HG02943 (cell line): ENCODE measurements around the gene VWA5B2.

ENCODE experiments used
- ATAC-seq: cut with Tn5 transposase; IDR thresholded peaks from one replicate; pipeline ENCODE4 v1.9.1; 2021; ENCODE audit warnings: mild to moderate bottlenecking, low read depth, moderate library complexity; ENCODE audit not compliant: unreplicated experiment

VWA5B2 gene

DNA sequence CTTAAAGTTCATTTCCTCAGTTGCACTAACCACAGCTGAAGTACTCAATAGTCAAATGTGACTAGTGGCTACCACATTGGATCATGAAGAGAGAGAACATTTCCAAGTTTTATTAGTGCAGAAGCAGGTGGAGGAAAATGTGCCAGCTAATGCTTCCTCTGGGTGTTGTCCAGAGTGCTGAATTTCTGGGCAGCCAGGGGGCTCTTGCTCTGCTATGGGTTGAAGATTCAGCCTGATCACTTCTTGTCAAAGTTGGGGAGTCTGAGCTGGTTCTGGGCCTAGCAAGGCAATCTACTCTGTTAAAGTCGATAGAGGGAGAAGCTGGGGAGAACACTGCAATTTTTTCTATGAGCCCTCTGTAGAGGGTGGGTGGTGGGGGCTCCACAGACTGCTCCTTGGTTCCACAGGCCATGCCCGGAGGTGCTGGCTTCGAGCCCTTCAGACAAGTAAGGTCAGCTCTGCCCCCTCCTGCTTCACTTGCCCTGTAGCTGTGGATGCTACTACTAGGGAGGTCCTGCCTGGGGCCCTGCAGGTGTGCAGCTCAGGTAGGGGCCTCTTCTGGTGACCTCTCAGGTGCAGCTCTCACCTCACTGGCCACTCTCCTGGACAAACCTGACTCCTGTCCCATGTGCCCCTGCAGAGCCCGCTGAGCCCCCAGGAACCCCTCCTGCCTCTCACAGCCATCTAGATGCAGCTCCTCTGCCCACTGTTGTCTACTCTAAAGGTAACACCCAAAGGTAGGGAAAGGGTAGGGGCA, 11.2 kb downstream of the VWA5B2 start:
- no peak for ATAC-seq

DNA sequence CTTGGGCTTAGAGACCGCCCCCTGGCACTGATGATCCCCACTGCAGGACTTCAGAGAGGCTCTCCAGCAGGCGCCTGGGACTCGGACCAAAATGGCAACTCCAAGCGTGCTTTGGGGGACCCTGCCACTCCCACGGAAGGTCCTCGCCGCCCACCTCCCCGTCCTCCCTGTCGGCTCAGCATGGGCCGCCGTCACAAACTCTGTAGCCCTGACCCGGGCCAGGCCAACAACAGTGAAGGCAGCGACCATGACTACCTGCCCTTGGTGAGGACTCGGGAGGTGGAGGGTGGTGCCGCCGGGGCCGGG, 11.7 kb downstream of the VWA5B2 start:
- no peak for ATAC-seq

DNA sequence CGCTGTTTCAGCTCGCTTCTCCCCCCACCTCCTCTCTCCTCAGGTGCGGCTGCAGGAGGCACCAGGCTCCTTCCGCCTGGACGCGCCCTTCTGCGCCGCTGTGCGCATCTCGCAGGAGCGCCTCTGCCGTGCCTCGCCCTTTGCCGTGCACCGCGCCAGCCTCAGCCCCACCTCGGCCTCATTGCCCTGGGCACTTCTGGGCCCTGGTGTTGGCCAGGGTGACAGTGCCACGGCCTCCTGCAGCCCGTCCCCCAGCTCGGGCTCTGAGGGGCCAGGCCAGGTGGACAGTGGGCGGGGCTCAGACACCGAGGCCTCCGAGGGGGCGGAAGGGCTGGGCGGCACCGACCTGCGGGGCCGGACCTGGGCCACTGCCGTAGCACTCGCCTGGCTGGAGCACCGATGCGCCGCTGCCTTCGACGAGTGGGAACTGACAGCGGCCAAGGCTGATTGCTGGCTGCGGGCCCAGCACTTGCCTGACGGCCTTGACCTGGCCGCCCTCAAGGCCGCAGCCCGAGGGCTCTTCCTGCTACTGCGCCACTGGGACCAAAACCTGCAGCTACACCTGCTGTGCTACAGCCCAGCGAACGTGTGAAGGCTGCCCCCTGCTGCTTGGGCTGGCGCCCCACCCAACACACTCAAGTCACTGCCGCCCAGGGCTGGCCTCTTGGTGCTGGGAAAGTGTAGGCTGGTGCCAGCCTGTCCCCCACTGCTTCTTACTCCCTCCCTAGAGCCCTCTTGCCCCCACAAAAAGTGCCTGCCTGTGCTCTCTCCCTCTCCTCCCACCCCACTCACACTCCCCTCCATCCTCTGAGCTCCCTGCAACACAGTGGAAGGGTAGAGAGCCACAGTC, 12.3 kb downstream of the VWA5B2 start:
- no peak for ATAC-seq

DNA sequence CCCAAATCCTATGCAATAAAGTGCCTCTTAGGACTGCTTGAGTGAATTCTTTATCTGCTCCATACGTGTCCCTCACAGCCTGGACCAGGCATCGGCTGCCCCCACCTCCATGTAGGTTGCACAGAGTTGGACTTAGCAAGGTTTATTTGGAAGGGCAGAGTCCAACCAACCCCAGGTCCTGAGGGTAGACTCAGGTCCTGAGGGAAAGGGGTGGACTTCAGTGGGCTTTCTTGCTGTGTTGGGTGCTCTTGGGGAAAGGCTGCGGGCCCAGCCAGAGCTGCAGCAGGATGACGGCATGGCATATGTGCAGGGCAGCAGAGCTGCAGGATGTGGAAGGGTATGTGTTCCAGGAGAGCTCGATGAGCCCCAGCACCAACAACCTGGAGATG, 12.9 kb downstream of the VWA5B2 start:
- ATAC-seq, result no peak

DNA sequence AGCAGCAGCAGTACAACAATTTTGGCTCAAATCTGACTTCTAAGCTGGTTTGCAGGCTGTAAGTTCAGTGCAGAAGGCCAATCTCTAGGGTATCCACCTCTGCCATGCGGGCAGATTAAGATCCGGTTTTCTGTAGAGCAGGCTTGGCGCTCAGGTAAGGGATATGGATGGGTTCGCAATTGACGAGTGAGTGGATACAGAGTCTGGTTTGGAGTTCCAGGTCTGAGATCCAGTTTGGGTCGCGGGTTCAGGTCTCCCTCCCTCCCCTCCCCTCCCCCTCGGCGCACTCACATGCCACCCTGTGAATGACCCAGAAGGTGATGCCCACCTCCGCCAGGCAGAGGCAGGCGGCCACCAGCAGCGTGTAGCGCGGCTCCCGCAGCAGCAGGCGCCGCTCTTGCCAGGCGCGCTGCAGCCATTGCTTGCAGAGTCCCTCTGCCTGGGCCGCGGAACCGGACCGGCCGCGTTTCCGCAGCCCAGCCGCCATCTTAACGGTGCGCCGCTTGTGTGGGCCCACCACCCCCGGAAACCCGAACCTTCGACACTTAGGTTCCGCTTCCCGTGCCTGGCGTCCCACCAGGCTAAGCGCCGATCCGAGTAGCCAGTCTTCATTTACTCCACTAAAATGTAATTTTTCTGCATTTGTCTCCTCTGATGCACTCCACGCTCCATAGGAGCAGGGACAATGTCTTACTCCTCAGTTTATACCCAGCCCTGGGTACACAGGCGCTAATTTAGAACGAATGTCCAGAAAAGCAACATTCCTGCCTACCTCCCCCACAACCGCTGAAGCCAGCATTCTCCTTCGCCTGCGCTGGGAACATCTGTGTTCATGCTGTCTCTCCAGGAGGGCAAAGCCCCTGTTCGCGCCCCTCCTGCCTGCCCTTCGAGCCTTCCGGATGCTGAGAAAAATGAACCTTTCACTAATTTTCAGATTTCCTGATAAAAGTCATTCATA, 19.3 kb downstream of the VWA5B2 start, which contains the start of gene ALG3:
TSS of gene ALG3 (minus strand) at position 509 of the 958 bp plus-strand sequence. CDS start at position 487, 22 bp downstream.
- ATAC-seq, result peak; percentile 42

DNA sequence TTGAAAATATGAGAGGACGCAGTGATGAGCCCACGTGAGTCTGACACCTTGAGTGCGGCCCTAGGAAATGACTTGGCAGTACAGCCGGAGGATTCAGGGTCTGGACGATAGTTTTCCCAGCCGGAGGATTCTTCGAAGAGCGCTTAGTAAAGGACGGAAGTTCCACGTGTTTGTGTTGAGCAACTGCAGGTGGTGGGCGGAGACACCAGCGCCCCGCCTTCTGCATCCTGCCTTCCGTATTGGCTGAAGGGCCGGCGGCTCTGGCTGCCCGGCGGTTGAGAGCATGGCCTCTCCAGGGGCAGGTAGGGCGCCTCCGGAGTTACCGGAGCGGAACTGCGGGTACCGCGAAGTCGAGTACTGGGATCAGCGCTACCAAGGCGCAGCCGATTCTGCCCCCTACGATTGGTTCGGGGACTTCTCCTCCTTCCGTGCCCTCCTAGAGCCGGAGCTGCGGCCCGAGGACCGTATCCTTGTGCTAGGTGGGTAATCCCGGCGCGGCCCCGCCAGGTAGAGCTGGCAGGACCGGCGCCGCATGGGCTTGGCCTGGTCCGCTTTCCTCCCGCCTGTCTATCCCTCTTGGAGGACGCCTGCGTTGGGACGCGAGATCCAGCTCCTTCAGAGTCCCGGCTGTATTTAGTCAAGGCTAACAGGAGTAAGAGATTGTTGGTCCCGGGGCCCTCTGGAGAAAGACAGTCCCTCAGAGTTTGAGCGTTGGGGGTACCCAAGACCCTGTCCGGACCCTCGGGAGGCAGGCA, 20.2 kb downstream of the VWA5B2 start, which contains the start of gene EEF1AKMT4:
TSS of gene EEF1AKMT4 (plus strand) at position 261 of the 755 bp plus-strand sequence. CDS start at position 284, 23 bp downstream.
- ATAC-seq, result peak; percentile 88

DNA sequence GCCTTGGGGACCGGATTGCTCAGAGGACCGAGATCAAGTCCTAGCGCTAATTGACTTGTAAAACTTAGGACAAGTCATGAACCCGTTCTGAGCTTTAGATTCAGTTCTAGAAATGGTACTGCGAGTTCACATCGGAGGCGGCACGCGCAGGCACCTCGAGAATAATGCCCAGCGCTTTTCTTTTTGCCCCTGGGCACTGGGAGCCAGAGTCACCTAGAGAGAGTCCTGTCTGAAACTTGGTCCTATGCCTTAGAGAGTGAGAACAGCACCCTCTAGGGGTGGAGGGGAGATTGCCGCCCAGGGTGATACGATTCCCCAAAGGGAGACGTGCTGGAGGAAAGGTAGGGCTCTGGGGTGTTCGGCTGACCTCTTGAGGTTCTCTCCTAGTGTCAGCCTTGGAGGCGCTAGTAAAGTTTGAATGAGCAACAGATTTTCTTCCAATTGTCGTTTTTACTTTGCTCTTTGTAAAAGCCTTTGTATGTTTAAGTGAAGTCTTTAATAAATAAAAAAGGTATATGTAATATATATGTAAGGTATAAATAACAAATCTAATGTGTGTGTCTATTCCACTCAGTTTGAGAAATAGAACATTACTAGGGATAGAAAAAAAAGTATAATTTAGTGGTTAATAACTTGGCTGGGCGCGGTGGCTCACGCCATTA, 20.9 kb downstream of the VWA5B2 start:
- ATAC-seq, result peak; percentile 64

DNA sequence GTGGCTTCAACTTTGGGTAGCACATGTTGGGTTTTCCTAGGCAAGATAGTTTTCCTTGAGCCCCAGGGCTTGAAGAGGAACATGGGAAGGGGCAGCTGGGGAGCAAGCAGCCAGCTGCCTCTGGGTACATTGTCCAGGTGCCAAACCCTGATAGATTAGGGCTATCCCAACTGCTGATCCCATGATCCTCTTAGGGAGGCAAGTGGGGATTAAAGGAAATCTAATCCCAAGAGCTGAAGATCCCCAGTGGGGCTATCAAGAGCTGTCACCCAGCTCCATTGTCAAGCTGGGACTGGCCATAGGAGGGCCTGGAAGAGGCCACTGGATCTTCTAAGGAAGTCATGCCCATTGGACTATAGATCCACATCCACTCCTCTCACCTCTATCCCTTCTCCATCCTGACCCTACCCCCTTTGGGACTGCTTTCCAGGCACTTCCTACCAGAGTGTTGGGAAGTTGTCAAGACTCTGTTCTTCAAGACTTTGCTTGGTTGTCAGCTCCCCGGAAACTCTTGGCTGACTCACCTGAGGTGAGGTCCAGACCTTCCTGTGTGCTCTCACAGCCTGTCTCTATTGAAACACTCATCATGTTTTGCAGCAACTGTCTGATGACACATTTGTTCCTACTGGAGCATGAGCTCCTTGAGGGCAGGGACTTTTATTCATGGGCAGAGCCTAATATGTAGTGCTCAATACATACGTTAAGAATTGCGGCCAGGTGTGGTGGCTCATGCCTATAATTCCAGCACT, 26.1 kb downstream of the VWA5B2 start:
- no peak for ATAC-seq

DNA sequence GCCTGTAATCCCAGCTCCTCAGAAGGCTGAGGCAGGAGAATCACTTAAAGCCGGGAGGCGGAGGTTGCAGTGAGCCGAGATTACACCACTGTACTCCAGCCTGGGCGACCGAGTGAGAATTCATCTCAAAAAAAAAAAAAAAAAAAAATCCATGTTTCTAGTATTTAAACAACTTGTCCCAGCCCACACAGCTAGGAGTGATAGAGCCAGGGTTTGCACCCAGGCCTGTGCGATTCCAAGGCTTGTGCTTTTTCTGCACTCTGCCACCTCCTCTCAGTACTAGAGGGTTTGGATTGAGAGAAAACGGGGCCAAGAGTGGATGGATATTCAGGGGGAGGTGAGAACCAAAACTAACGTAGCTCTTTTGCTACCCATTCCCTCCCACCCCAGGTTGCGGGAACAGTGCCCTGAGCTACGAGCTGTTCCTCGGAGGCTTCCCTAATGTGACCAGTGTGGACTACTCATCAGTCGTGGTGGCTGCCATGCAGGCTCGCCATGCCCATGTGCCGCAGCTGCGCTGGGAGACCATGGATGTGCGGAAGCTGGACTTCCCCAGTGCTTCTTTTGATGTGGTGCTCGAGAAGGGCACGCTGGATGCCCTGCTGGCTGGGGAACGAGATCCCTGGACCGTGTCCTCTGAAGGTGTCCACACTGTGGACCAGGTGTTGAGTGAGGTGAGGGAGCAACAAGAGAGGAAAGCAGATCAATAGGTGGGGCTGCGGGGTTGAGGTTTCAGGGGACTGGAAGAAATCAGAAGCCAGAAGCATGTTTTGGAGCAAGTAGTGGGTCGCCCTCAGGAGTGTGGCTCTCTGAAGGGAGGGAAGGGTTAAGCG, 27.9 kb downstream of the VWA5B2 start:
- no peak for ATAC-seq

DNA sequence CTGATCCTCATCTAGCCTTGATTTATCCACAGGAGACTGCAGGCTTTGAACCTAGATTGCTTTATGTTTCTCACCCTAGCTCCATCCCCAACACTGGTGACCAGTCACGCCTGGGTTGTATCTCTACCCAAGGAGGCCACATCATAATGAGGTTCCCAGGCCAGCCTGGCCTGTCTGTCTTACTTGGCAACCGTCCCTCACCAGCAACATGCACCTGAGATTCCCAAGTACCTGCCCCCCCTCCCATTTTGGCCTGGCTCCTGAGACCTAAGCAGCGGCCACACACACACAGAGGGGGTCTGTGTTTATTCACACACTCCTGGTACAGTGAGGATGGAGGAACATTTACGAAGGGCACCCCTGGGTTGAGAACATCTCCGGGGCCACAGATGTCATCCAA, 29.5 kb downstream of the VWA5B2 start:
- ATAC-seq, result no peak

DNA sequence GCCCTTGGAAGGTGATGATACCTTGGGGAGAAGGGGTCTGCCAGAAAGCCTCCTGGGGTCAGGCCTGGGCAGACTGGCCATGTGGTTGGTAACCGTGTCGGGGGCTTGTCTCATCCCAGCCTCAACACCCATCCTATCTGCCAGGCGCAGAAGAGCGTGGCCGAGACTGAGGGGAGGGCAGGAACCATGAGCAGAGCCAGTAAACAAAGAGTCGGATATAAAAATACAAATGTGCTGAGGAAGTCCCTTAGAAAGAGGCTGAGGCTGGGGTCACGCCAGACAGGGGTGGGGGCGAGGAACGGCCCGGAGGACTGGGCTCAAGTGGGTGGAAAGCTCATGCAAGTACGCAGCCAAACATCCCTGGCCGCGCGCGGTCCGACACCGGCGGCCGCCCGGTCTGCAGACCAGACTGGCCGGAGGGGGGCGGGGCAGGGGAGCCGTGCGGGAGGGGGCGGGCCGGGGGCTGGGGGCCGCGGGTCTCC, 30.1 kb downstream of the VWA5B2 start:
- no peak for ATAC-seq

DNA sequence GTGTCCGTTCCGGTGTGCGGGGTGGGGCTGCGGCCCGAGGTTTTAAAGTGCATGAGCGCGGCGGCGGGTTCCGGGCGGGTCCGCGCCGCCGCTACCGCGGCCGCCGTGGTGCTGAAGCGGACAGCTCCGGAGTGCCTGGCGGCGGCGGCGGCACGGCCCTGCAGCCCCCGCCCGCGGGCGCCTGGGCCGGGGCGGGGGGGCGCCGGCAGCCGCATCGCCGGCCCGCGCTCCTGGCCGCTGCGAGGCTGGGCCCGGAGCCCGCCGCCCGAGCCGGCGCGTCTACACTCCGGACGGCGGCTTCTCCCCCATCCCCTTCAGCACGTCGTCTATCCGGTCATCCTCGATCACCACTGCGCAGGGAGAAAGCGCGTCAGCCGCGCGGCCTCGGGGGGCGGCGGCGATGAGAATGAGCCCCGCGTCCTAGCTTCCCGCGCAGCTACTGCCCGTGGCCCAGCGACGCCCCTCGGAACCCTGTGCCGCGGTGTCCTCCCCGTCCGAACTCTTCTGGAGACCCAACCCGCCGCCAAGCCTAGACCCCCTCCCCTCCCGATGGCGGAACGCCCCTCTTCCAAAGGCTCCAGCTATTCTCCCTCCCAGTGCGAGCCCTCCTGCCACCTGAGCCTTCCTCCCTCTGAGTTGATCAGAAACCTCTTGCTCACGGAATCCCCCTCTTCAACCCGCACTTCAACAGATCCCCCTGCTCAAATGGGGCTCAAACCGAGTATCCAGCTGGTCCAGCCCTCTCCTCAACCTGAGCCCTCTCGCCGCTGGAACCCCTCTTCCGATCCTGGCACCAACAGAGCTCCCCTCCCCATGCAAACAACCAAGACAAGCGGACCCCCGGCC, 30.7 kb downstream of the VWA5B2 start:
- ATAC-seq, result no peak

DNA sequence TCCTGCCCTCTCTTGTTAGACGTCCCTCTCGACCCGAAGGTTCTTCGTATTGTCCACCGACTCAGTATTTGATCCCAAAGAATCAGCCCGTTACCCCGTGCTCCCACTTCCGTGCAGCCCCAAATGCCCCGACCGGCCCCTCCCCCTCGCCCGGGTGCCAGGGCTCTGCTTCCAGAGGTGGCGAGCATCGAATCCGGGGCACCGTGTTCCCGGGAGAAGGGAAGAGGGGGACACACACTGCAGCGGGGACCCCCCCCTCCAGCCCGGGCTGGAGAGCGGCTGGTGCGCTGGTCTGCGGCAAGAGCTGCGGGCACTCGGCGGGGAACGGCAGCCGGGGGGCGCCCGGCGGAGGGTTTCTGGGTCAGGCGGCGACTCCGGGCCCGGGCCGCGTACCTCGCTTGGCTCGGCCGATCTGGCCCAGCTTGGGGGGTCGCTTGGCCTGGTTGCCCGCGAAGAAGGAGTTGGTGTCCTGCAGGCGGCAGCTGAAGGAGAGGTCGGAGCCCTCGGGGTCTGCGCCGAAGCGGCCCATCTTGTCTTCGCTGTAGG, 31.4 kb downstream of the VWA5B2 start:
- no peak for ATAC-seq

DNA sequence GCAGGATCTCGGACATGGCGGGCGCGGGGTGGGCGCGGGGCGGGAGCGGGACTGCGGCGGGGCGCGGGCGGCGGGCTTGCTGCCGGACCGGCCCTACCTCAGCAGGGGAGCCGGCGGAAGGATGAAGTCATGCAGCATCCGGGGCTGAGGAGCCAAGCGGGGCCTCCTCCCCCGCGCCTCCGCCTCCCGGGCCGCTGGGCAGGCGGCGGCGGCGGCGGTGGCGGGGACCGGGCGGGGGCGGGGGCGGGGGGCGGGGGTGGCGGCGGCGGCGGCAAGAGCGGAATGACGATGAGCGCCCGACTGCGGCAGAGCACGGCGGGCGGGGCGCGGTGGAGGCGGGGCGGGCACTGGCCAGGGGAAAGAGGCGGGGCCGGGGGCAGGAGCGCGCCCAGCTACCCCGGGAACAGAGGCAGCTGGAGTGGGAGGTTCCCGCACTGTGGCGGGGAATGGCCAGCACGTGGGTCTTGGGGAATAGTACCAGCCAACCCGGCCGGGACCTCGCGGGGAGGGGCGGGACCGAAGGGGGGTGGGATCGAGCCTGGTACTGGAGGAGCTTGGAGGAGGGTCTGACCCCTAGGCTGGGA, 32.0 kb downstream of the VWA5B2 start, which contains the start of gene CAMK2N2:
TSS of gene CAMK2N2 (minus strand) at position 284 of the 584 bp plus-strand sequence. CDS start at position 16, 268 bp downstream.
- no peak for ATAC-seq

DNA sequence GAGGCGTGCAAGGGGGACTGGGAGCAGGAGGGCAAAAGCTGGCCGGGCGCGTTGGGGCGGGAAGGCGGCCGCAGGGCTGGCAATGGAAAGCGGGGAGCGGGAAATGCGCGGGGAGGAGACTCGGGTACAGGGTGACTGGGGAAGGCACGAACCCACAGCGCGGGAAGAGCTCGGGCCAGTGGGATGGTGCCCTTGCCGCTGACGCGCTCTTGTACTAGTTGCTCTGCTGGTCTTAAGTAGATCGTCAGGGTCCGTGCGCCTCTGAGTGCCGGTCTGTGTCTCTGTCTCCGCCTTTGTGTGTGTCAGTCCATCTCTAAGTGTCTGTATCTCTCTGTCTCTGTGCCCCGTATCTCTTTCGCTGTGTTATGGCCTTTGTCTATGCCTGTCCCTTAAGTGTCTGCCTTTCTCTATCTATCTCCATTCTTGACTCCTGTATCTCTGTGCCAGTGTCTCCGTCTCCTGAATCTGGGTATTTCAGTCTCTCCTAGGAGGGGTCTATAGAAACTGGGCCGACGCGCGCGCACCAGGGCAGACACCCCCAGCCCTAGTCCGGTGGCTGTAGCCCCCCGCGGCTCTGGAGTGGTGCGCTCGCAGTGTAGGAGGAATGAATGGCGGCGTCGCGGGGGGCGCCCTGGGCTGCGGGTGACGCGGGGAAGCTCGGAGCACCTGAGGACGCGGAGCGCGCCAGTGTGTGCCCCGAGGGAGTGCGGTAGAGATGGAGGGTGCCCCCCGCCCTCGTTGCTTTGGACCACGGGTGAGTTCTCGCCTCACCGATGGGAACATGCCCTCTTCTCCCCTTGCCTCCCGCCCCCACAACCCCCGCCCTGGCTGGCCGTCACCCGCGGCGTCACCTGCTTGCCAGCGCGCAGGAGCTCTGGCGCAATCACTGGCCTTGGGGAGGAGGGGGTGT, 32.7 kb downstream of the VWA5B2 start:
- ATAC-seq, result no peak
